Left colon (tissue), 2 donors: ENCODE results near the gene PALS2. TPM values are rescaled to one million over a fixed set of nuclear protein-coding genes. Genes with fewer than 3 reads are reported as not detected.

ENCODE experiments used
- ATAC-seq: fragments of 200-7000 bp; cut with Tn5 transposase; one replicate; pipeline ENCODE4 v1.9.1; 2020; ENCODE audit warnings: mild to moderate bottlenecking, moderate library complexity
- DNase-seq, 2 donors: peaks; one replicate each; pipeline ENCODE4 v3.0.0-alpha.2; 2020
- intact Hi-C, 2 donors: fragments of 100-400 bp; cut with DNase I in 1 of 2; cut with micrococcal nuclease in 1 of 2; formaldehyde crosslinking; loops; one replicate each; pipeline versions ENCODE4 v1.11.2 to v1.14.0; 2022; cut with DNase I, micrococcal nuclease
- total RNA-seq, 2 donors: library from RNA; stranded (reverse); fragmentation: NEBNext Ultra II Directional; extraction: Animal tissue kit (Norgen Biotek cat#: 25700); gene quantifications; one replicate each; pipeline ENCODE4 v1.2.1, GENCODE V29; 2021
- donor health status: DM: no; HTN: no; CAD: no.
- donor health status: DM: yes; HTN: yes; CAD: no.

PALS2 gene
- total RNA-seq, 2 donors from 2014 or later = 6.7 TPM

DNA sequence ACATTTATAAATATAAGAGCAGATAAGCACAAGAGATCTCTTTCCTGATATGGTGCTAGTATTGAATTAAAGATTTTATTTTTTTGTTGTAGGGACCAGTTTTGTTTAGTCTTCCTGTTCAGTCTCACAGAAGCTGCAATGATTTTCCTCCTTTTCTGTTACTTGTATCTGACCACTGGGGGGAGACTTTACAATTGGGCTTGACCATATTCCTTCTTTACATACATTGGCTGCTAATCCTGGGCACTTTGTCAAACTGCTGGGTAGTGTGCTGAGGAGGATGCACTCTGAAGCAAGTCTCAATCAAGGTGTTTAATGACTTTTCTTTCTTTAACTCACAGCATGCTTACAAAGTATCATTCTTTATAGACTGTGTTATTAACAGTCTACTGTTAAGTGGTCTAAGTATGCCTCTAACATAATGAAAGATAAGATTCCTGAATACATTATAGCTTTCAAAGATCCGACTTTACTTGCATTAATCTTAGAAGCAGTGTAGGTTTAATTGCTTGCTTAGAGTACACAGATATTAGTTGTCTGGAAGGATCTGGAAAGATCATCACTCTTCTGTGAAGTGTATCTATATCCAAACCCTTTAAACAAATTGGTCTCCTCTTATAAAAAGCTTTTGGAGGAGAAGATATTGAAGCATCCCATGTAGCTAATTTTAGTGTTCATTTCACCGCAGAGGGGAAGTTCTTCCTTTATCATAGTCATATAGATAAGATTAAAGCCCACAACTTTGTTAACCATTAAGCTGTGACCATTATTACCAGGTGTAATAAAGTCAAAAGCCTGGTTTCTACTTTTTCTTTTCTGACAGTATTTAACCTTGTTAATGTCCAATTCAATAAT, 3.1 kb downstream of the PALS2 start:
- DNase-seq (peak in 1 of 2 donors; percentile 10), ATAC-seq (peak; percentile 56)
- intact Hi-C loops = loop anchor here in 1 of 2 donors (10.0 kb wide), 1 partner anchor 88 kb away; no protein-coding TSS in a partner anchor

DNA sequence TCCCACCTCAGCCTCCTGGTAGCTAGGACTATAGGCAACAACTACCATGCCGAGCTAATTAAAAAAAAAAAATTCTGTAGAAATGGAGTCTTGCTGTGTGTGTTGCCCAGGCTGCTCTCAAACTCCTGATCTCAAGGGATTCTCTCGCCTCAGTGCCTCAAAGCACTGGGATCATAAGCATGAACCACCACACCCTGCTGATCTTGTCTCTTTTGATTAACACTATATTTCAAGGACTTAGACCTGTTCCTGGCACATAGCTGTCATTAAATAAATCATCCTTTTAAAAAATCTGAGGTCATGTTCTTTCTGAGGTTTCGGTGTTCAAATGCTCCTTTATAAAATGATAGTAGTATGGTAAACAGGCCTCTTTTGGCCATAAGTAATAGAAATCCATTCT, 4.8 kb downstream of the PALS2 start:
- intact Hi-C loops = loop anchor here in 1 of 2 donors (10.0 kb wide), 1 partner anchor 87 kb away; no protein-coding TSS in a partner anchor
- DNase-seq (no peak), ATAC-seq (no peak)

DNA sequence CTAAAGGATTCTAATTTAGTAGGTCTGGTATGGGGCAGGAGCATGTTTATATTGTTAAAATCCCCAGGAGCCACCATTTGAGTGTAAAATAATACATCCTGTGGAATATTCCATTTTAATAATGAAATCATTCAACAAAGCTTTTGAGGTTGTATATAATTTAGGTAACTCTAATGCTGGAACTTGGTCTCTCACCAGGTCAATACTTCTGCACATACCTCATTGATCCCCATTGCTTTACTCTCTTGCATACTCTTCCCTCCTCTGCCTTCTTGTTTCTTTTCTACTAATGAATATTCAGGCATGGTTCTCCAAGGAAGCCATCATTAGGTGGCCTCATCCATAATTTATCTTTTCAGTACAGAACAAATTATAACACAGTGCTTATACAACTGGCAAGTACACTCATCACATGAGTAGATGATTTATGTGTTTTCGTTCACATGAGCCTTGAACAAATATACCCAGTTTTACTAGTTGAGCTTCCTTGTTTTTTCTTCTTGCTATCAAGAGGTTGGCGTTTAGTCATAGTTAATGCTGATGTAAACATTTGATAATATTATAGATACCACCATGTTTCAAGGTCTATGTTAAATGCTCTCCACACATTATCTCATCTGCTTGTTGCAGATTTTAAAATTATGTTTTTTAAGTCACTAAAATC, 7.2 kb downstream of the PALS2 start:
- ATAC-seq (peak; percentile 85), DNase-seq (no peak)
- intact Hi-C loops = no loop called here

DNA sequence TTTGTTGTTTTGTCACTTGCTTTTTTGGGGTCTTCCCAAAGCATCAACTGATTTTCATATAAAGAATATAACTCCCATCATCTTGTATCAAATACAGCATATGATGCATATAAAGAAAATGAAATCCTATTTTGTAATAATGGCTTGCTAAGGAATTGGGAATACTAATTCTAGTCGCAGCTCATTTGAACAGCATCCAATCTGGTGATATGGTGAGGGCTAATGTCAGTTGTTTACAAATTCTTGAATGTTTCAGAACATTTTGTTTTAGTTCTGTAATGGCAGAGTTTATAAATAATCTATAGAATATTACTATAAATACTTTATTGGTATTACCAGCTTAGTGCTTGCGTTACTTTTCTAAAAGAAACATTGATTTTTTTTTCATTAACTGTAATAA, 8.9 kb downstream of the PALS2 start:
- DNase-seq (no peak), ATAC-seq (no peak)
- intact Hi-C loops = no loop called here

DNA sequence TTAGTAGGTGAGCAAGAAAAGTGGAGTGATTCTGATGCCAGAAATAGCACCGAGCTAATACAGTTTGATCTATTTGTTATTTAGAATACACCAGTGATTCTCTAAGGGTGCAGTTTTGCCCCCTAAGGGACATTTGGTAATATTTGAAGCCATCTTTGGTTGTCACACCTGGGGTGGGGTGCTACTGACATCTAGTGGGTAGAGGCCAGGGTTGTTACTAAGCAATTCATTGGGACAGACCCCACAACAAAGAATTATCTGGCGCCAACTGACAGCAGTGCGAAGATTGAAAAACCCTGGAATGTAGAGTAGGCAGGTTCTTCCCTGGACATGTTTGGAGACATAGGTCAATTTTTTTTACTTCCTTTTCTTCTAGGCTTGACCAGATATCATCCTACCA, 14.6 kb downstream of the PALS2 start:
- DNase-seq = no peak
- intact Hi-C loops = no loop called here

DNA sequence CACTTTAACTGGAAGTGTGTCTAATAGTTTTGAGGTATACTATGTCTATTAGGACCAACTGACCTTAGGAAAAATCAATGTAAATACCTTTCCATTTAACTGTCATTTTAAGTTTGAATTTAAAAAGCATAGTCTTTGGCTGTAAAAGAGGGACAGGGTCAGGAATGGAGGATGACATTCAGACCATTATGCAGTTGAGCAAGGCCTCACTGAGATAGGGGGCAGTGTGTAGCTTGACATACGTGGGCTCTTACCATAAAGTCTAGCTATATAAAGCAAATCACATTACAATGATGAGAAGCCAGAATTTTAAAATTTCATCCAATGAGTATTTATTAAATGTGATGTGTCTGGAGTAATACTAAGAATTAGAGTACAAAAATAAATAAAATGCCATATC, 17.9 kb downstream of the PALS2 start:
- DNase-seq (no peak), ATAC-seq (no peak)
- intact Hi-C loops = no loop called here

More for the DNA sequence above, 14.6 kb downstream of the PALS2 start:
- no peak for ATAC-seq

DNA sequence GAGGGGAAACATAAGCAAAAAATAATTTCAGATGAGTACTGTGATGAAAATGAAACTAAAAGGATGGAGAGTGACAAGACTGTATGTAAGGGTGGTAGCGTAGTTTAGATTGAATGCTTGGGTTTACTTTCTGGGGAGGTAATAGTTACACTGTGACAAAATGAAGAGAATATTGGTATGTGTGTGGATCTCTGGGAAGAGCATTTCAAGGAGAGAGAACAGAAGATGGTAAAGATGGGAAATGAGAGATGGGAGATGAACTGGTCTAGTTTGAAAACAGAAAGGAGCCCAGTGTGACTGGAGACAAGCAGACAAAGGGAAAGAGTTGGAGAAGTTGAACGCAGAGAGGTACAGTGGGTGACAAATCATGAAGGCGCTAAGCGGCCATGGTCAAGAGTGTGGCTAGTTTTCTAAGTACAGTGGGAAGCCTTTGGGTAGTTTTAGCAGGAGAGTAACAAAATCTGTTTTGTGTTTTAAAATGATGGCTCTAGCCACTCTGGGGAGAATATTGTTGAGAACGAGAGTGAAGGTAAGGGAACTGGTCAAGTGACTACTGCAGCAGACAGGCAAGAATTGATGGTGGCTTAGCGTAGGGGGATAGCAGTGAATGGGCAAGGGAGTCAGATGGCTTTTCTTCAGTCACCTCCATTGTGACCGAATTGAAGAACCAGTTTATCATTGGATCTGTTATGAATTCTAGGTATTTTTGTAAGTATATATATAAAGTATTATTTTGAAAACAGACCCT, 22.6 kb downstream of the PALS2 start:
- DNase-seq = no peak
- intact Hi-C loops = no loop called here
- no peak for ATAC-seq

DNA sequence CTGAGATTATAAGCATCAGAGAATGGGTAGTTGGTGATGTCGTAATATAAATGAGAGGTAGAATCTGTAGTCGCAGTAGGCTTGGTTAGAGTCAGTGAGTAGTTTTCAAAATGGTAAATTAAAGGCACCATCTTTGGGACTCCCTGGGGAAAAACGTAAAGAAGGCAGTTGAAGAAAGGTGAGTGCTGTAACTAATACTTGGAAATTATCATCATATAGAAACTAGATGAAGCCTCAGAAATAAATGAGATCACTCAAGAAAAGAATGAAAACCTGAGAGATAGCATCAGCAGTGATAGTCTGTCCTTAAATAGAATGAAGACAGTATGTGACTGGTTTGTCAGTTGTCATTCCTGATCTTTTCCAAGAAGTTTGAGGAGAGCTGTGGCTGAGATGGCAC, 23.8 kb downstream of the PALS2 start:
- intact Hi-C loops = no loop called here
- no peak for ATAC-seq
- no peak for DNase-seq

DNA sequence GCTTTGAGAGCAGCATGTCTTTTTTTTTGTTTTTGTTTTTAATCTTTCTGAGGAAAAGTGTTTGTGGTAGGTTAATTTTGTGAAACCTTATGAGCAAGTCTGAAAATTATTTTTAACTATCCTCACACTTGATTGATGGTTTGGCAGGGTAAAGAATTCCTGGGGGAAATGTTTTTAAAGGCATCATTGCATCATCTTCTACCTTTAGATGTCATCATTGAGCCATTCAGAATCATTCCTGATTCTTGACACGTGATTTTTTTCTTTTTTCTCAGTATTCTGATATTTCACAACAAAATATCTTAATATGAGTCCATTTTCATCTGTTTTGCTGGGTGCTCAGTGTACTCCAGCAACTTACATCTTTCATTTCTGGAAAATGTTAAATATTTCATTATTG, 28.3 kb downstream of the PALS2 start:
- intact Hi-C loops = no loop called here
- DNase-seq = no peak
- ATAC-seq = no peak

DNA sequence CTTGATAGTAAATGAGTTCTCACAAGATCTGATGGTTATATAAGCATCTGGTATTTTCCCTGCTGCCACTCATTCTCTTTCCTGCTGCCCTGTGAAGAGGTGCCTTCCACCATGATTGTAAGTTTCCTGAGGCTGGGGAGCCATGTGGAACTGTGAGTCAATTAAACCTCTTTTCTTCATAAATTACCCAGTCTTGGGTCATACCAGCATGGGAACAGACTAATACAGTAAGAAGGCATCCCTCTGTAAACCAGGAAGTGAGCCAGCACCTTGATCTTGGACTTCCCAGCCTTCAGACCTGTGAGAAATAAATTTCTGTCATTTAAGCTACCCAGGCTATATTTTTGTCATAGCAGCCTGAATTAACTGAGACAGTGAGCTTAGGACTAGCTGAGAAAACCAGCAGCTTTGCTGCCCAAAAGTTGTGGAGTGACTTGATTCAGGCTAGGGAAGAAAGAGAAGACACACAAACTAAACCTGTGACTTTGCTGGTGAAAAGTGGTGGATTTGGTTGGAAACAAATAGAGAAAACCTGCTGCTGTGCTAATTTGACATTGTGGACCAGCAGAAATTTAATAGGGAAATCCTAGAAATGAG, 29.7 kb downstream of the PALS2 start:
- ATAC-seq (no peak), DNase-seq (no peak)
- intact Hi-C loops = no loop called here

DNA sequence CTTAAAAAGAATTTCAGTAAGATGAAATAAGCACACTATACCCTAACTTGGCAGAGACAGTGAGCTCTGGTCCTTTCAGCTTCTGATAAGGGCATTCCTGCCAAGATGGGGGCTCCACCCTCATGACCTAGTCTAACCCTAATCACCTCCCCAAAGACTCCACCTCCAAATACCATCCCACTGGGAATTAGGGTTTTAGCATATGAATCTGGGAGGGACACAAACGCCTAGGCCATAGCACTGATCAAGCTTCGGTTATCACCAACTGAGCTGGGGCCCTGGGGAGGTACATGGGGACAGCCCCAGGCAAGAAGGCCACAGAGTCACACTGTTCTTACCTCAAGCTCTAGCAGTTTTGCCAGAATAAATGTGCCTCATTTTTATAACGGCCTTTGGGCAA, 31.4 kb downstream of the PALS2 start:
- intact Hi-C loops = no loop called here
- ATAC-seq (no peak), DNase-seq (no peak)

DNA sequence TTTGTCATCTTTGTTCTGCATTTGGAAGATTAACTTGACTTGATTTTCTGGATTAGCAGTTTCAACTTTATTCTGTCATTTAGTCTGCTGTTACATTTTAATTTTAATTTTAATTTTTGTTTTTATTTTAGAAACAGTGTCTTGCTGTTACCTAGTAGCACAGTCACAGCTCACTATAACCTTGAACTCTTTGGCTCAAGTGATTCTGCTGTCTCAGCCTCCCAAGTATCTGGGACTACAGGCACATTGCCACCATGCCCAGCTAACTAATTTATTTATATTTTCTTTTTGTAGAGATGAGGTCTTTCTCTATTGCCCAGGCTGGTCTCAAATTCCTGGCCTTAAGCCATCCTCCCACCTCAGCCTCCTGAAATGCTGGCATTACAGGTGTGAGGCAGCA, 35.3 kb downstream of the PALS2 start:
- intact Hi-C loops = no loop called here
- ATAC-seq (no peak), DNase-seq (no peak)

DNA sequence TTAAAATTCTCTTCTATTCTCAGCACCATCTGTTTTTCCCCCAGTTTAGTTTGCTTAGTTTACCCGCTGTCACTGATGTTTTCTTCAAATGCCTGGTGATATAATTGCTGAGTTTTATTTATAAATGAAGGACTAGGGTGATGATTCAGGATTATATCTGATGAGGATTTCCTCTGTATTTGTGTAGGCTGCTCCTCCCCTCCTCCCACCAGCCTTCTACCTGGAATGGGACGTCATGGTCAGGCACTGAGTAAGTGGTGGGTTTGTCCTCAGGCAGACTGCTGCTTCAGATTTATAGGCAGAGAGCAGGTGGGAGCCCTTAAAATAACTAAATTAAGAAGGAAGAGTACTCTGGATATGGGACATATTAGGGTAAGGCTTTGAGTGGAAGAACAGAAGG, 35.8 kb downstream of the PALS2 start:
- no peak for ATAC-seq
- intact Hi-C loops = no loop called here

DNA sequence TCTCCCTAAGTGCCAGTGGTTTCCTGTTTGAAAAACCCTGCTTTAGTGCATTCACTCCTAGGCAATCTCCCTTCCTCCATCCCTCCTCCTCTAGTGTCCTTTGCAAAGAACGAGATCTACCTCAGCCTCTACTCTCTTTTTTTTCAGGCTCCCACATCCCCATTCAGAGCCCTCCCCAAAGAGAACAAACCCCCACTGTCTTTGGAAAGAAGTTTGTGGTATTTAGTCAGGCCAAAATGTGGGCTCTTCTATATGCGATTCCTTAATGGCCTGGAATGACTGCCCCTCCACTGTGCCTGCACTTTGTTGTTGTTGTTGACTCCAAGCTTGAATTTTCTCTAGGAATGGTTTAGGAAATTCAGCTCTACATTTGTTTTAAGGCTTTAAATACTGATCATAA, 36.3 kb downstream of the PALS2 start:
- intact Hi-C loops = no loop called here
- no peak for ATAC-seq

More for the DNA sequence above, 35.8 kb downstream of the PALS2 start:
- no peak for DNase-seq

DNA sequence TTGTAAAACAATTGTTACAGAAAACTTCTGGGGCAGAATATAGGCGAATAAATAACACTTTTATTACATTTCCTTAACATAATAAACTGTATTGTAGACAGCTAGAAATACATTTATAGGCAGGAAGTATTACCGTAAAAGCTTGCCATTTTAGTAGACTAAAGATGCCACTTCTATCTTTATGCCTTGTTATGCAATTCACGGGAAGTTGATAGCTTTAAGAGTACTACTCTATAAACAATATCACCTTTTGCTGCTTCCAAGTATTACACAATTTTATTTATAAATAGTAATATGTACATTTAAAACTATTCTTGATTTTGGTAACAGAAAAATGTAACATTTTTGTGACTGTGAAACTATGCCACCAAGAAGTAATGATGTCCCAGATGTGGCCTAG, 37.9 kb downstream of the PALS2 start:
- DNase-seq (no peak), ATAC-seq (no peak)
- intact Hi-C loops = no loop called here

More for the DNA sequence above, 36.3 kb downstream of the PALS2 start:
- no peak for DNase-seq

DNA sequence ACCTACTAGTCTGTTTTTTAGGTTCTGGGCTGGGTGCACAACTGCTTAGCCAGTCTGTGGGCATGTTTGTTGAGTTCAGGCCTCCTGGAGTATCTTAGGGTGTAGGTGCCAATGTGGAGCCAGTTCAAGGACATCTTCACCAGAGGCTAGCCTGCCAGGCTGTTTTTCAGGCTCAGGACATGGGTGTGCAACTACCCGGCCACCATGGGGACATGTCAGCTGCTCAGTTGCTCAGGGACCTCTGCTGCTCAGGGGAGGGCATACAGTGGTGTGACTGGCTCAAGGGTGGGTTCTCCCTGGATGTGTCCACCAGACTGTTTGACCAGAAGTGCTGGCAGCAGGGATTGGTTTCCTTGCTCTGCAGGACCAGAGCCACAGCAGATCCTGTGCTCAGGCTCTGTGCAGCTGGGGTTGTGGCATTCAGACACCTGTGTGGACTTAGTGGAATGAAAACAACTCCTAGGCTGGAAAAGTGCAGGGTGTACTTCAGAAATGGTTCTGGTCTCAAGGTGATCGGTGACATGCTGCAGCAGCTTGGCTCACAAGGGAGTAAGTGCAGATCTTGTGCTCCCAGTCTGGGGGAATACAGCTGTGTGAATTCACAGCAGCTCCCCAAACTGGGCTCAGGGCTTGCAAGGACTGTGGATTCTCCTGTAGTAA, 44.8 kb downstream of the PALS2 start:
- intact Hi-C loops = no loop called here
- DNase-seq (no peak), ATAC-seq (no peak)

DNA sequence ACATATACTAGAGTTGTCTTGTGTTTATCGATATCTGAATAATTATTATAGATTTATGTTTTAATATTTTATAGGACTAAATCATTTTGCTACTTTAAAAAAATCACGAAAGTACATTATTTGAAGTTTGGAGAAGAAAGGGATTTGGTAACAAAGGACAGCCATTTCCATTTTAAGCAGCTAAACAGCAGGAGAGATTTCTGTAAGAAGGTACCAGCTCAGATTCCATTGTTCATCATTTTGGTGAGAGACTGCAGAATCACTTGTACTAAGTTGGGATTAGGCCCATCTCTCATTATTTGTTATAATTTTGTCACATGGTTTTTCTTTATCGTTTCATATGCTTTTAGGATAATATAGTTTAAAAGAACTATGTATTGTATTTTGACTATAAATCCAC, 46.7 kb downstream of the PALS2 start:
- intact Hi-C loops = no loop called here
- ATAC-seq = no peak
- no peak for DNase-seq

DNA sequence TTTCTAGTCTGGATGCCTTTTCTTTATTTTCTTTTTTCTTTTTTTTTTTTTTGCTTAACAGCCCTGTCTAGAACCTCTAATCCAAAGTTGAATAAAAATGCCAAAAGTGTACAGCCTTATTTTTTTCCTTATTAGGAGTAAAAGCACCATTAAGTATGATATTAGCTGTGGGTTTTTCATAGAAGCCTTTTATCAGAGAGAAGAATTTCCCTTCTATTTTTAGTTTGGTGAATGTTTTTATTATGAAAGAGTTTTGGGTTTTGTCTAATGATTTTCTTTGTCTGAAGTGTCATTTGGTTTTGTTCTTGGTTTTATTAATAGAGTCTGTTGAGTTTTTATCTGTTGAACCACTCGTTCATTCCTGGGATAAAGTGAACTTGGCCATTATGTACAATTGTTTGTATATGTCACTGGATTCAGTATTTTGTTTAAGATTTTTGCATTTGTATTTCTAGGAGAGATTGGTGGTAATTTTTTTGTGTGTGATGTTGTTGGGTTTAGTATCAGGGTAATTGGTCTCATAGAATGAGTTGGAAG, 49.5 kb downstream of the PALS2 start:
- intact Hi-C loops = no loop called here
- DNase-seq (no peak), ATAC-seq (no peak)
